C4-2B (cell line): Measurements from ENCODE around the gene HAPLN1.

ENCODE experiments used
- ZFX ChIP-seq: fragments of 450-650 bp; IDR thresholded peaks from 2 replicates; pipeline ENCODE4 v1.6.1; 2017
- TF ChIP-seq, protein P1 (sequence below): fragments of 450-650 bp; conservative IDR thresholded peaks from 2 replicates; pipeline ENCODE4 v1.5.1; 2017; ENCODE audit warnings: mild to moderate bottlenecking

DNA sequence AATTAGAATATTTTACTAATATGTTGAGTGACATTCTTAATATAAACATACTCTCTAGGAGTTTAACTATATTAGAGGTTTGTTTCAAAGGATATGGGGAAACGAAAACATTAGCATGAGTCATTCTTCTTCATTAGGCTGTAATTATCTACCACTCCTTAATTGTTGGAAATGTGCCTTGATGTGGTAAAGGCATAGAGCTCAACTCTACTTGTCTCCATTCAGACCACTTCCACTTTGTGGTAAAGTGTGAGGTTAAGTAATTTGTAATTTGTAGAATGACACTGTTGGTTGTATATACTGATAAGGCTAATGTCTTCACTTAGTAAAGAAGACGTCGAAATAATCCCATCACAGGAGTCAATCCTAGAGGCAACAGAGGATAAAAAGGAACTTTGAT, 58.1 kb downstream of the HAPLN1 start:
- TF ChIP-seq, protein P1, sequence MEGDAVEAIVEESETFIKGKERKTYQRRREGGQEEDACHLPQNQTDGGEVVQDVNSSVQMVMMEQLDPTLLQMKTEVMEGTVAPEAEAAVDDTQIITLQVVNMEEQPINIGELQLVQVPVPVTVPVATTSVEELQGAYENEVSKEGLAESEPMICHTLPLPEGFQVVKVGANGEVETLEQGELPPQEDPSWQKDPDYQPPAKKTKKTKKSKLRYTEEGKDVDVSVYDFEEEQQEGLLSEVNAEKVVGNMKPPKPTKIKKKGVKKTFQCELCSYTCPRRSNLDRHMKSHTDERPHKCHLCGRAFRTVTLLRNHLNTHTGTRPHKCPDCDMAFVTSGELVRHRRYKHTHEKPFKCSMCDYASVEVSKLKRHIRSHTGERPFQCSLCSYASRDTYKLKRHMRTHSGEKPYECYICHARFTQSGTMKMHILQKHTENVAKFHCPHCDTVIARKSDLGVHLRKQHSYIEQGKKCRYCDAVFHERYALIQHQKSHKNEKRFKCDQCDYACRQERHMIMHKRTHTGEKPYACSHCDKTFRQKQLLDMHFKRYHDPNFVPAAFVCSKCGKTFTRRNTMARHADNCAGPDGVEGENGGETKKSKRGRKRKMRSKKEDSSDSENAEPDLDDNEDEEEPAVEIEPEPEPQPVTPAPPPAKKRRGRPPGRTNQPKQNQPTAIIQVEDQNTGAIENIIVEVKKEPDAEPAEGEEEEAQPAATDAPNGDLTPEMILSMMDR = no peak
- TF ChIP-seq ZFX = no peak
